H9 (cell line): ENCODE results near the gene DDX51. TPM values are rescaled to one million over a fixed set of nuclear protein-coding genes. Genes with fewer than 3 reads are reported as not detected.

Experiments used
- DNase-seq: peaks from one replicate; pipeline ENCODE4 v3.0.0-alpha.2; 2017
- H2AFZ ChIP-seq: one replicate; pipeline ENCODE4 v1.6.1; 2013; ENCODE audit warnings: mild to moderate bottlenecking, low read length, control low read depth, moderate library complexity
- H2AK5ac ChIP-seq: 2 replicates; pipeline ENCODE4 v1.6.1; 2013; ENCODE audit warnings: low read length, control low read depth, mixed read lengths; ENCODE audit not compliant: insufficient read length
- H2BK120ac ChIP-seq: one replicate; pipeline ENCODE4 v1.6.1; 2013; ENCODE audit warnings: low read depth, mild to moderate bottlenecking, low read length, control low read depth, inconsistent platforms; ENCODE audit not compliant: poor library complexity, severe bottlenecking
- H2BK12ac ChIP-seq: 2 replicates; pipeline ENCODE4 v1.6.1; 2013; ENCODE audit warnings: low read length, control low read depth, mixed read lengths, low read depth; ENCODE audit not compliant: insufficient read length
- H2BK15ac ChIP-seq: 2 replicates; pipeline ENCODE4 v1.6.1; 2013; ENCODE audit warnings: low read depth, low read length, control low read depth
- H2BK20ac ChIP-seq: one replicate; pipeline ENCODE4 v1.6.1; 2013; ENCODE audit warnings: low read depth, mild to moderate bottlenecking, low read length, control low read depth, inconsistent platforms; ENCODE audit not compliant: poor library complexity, severe bottlenecking
- H2BK5ac ChIP-seq: 2 replicates; pipeline ENCODE4 v1.6.1; 2013; ENCODE audit warnings: low read length, control low read depth, mixed read lengths; ENCODE audit not compliant: insufficient read length
- H3K14ac ChIP-seq: 2 replicates; pipeline ENCODE4 v1.6.1; 2013; ENCODE audit warnings: low read length, control low read depth; ENCODE audit not compliant: insufficient read depth
- H3K18ac ChIP-seq: 2 replicates; pipeline ENCODE4 v1.6.1; 2013; ENCODE audit warnings: low read depth, mild to moderate bottlenecking, mixed read lengths, low read length, control low read depth; ENCODE audit not compliant: insufficient read length
- H3K23ac ChIP-seq: 2 replicates; pipeline ENCODE4 v1.6.1; 2013; ENCODE audit warnings: low read length, control low read depth, mixed read lengths, low read depth; ENCODE audit not compliant: insufficient read length
- H3K23me2 ChIP-seq: 2 replicates; pipeline ENCODE4 v1.6.1; 2013; ENCODE audit warnings: low read depth, mild to moderate bottlenecking, mixed read lengths, low read length, control low read depth; ENCODE audit not compliant: insufficient read length, poor library complexity, severe bottlenecking
- H3K27ac ChIP-seq: 2 replicates; pipeline ENCODE4 v1.5.1; 2013; ENCODE audit warnings: low read length, control low read depth, mixed read lengths, low read depth; ENCODE audit not compliant: insufficient read length
- H3K27me3 ChIP-seq: 2 replicates; pipeline ENCODE4 v1.6.1; 2013; ENCODE audit warnings: low read length, control low read depth, inconsistent platforms; ENCODE audit not compliant: insufficient read depth
- H3K4ac ChIP-seq: 2 replicates; pipeline ENCODE4 v1.6.1; 2013; ENCODE audit warnings: low read depth, mild to moderate bottlenecking, control low read depth, inconsistent platforms, low read length, moderate library complexity
- H3K4me1 ChIP-seq: 2 replicates; pipeline ENCODE4 v1.6.1; 2013; ENCODE audit warnings: low read length, control low read depth, inconsistent platforms; ENCODE audit not compliant: insufficient read depth
- H3K4me2 ChIP-seq: 2 replicates; pipeline ENCODE4 v1.6.1; 2013; ENCODE audit warnings: low read length, control low read depth, mixed read lengths; ENCODE audit not compliant: insufficient read length, insufficient read depth
- H3K56ac ChIP-seq: 2 replicates; pipeline ENCODE4 v1.6.1; 2013; ENCODE audit warnings: low read depth, mild to moderate bottlenecking, mixed read lengths, low read length, control low read depth; ENCODE audit not compliant: insufficient read length
- H3K79me1 ChIP-seq: 2 replicates; pipeline ENCODE4 v1.6.1; 2013; ENCODE audit warnings: low read depth, mild to moderate bottlenecking, moderate library complexity, low read length, control low read depth, inconsistent platforms; ENCODE audit not compliant: insufficient read depth, poor library complexity, severe bottlenecking
- H3K79me2 ChIP-seq: 2 replicates; pipeline ENCODE4 v1.6.1; 2013; ENCODE audit warnings: low read length, control low read depth, inconsistent platforms; ENCODE audit not compliant: insufficient read depth
- H3K9ac ChIP-seq: 2 replicates; pipeline ENCODE4 v1.6.1; 2013; ENCODE audit warnings: low read length, control low read depth, mixed read lengths; ENCODE audit not compliant: insufficient read length; ENCODE audit errors: extremely low read depth
- H3K9me3 ChIP-seq: one replicate; pipeline ENCODE4 v1.6.1; 2013; ENCODE audit warnings: low read depth, low read length, inconsistent platforms; ENCODE audit not compliant: control insufficient read depth
- H3T11ph ChIP-seq: one replicate; pipeline ENCODE4 v1.6.1; 2013; ENCODE audit warnings: mild to moderate bottlenecking, low read length, control low read depth, inconsistent platforms
- H4K20me1 ChIP-seq: one replicate; pipeline ENCODE4 v1.6.1; 2013; ENCODE audit not compliant: control insufficient read depth, insufficient read length, insufficient read depth
- H4K5ac ChIP-seq: 2 replicates; pipeline ENCODE4 v1.6.1; 2013; ENCODE audit warnings: low read depth, mild to moderate bottlenecking, mixed read lengths, low read length, control low read depth; ENCODE audit not compliant: insufficient read length
- H4K8ac ChIP-seq: replicated peaks from 2 replicates; pipeline ENCODE4 v1.6.1; 2013; ENCODE audit warnings: low read length, control low read depth, mixed read lengths, low read depth; ENCODE audit not compliant: insufficient read length
- H4K91ac ChIP-seq: 2 replicates; pipeline ENCODE4 v1.6.1; 2013; ENCODE audit warnings: low read depth, mild to moderate bottlenecking, moderate library complexity, mixed read lengths, low read length, control low read depth; ENCODE audit not compliant: insufficient read length
- H3K27ac Mint-ChIP-seq, 3 experiments: 2 replicates in 2 of 3; 3 replicates in 1 of 3; pipeline ENCODE4 v1.8.0; 2020 to 2021; ENCODE audit warnings: mixed read lengths in 3 of 3, mild to moderate bottlenecking in 1 of 3, moderate library complexity in 1 of 3
- H3K27me3 Mint-ChIP-seq: 2 replicates; pipeline ENCODE4 v1.8.0; 2021; ENCODE audit warnings: low read depth, mild to moderate bottlenecking, moderate library complexity, mixed read lengths
- H3K36me3 Mint-ChIP-seq, 3 experiments: 2 replicates in 2 of 3; 3 replicates in 1 of 3; pipeline ENCODE4 v1.8.0; 2020 to 2021; ENCODE audit warnings: low read depth in 3 of 3, mixed read lengths in 3 of 3; ENCODE audit not compliant: insufficient read depth in 1 of 3
- H3K4me1 Mint-ChIP-seq, 2 experiments: 2 replicates each; pipeline ENCODE4 v1.8.0; 2020; ENCODE audit warnings: mixed read lengths in 2 of 2
- H3K4me3 Mint-ChIP-seq, 2 experiments: 2 replicates in 1 of 2; 3 replicates in 1 of 2; pipeline ENCODE4 v1.8.0; 2020 to 2021; ENCODE audit warnings: mild to moderate bottlenecking in 2 of 2, mixed read lengths in 2 of 2, moderate library complexity in 1 of 2
- H3K9me3 Mint-ChIP-seq, 2 experiments: 2 replicates in 1 of 2; 3 replicates in 1 of 2; pipeline ENCODE4 v1.8.0; 2020; ENCODE audit warnings: mild to moderate bottlenecking in 2 of 2, mixed read lengths in 2 of 2, moderate library complexity in 1 of 2
- WGBS: extraction: QIAGEN DNeasy Blood & Tissue Kit; methylation state at CpG from one replicate; pipeline ENCODE4 v1.1.7; 2013; ENCODE audit warnings: missing lambda C conversion rate, low lambda C conversion rate, mixed read lengths; ENCODE audit not compliant: insufficient read length; ENCODE audit errors: extremely low coverage; 5-methylcytosine and 5-hydroxymethylcytosine counted together
- total RNA-seq: library from RNA; stranded (reverse); gene quantifications from 2 replicates; pipeline ENCODE4 v1.2.1, GENCODE V29; 2021
- TF ChIP-seq, protein P1 (sequence below): fragments of 200-600 bp; sonication (generic); conservative IDR thresholded peaks from 3 replicates; pipeline ENCODE4 v1.8.0; 2021; ENCODE audit warnings: antibody characterized with exemption, mild to moderate bottlenecking

DDX51 gene
- total RNA-seq, 1 experiment from 2014 or later: 37.9 TPM

DNA sequence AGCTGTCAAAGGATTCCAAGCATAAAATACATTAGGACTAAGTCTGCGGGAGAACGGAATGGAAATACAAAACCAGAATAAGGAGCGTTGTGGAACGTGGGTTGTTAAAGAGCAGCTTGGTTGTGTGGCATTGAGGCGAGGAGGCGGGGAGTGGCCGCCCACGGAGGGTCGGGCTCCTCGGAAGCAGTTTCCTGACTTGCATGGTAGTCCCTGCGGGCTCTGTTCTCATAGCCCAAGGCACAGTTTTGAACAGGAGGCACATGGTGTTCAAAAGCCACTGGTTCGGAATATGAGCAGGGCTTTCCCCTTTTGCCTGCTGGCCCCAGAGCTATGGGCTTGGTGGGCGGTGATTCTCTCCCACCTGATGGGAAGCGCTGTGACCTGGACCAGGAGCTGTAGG, 12.2 kb downstream of the DDX51 start:
- peaks cover 19% of the 10 kb centered on the region for H3K9me3 ChIP-seq
- H2BK120ac ChIP-seq: no peak overlapping the region
- H2BK12ac ChIP-seq: no peak overlapping the region
- H3K23ac ChIP-seq: no peak overlapping the region
- no peaks in the 10 kb centered on the region for H4K20me1 ChIP-seq
- peaks cover 40% of the 10 kb centered on the region for H3K27me3 Mint-ChIP-seq
- no peak overlapping the region for H2AK5ac ChIP-seq
- TF ChIP-seq, protein P1, sequence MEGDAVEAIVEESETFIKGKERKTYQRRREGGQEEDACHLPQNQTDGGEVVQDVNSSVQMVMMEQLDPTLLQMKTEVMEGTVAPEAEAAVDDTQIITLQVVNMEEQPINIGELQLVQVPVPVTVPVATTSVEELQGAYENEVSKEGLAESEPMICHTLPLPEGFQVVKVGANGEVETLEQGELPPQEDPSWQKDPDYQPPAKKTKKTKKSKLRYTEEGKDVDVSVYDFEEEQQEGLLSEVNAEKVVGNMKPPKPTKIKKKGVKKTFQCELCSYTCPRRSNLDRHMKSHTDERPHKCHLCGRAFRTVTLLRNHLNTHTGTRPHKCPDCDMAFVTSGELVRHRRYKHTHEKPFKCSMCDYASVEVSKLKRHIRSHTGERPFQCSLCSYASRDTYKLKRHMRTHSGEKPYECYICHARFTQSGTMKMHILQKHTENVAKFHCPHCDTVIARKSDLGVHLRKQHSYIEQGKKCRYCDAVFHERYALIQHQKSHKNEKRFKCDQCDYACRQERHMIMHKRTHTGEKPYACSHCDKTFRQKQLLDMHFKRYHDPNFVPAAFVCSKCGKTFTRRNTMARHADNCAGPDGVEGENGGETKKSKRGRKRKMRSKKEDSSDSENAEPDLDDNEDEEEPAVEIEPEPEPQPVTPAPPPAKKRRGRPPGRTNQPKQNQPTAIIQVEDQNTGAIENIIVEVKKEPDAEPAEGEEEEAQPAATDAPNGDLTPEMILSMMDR: no peak
- H2BK20ac ChIP-seq: no peak overlapping the region
- no peak overlapping the region for H3K27ac Mint-ChIP-seq
- no peaks in the 10 kb centered on the region for H3K79me1 ChIP-seq
- no peak overlapping the region for H3K27ac ChIP-seq
- H3K14ac ChIP-seq: no peak overlapping the region
- peaks cover 27 to 42% (median 32%) of the 10 kb centered on the region in 3 experiments for H3K36me3 Mint-ChIP-seq
- H3K4me3 Mint-ChIP-seq: no peak overlapping the region; a peak in 1 of 5 replicates
- H2BK5ac ChIP-seq: no peak overlapping the region
- no peaks in the 10 kb centered on the region for H3K4me1 Mint-ChIP-seq
- no peak overlapping the region for H3K18ac ChIP-seq
- peaks cover 41 to 48% of the 10 kb centered on the region in 2 experiments for H3K9me3 Mint-ChIP-seq
- no peak overlapping the region for H2BK15ac ChIP-seq
- H3K4me2 ChIP-seq: no peak overlapping the region
- DNase-seq: peak; percentile 18
- no peak overlapping the region for H3K9ac ChIP-seq
- no peaks in the 10 kb centered on the region for H3K23me2 ChIP-seq
- no peak overlapping the region for H2AFZ ChIP-seq
- H4K8ac ChIP-seq: no peak overlapping the region
- H3K56ac ChIP-seq: no peak overlapping the region
- no peaks in the 10 kb centered on the region for H3K27me3 ChIP-seq
- no peaks in the 10 kb centered on the region for H3K79me2 ChIP-seq
- no peaks in the 10 kb centered on the region for H3K4me1 ChIP-seq
- no peak overlapping the region for H3K4ac ChIP-seq
- WGBS: no CpG with 5 or more reads among the region's 14 CpGs
- H3T11ph ChIP-seq: no peak overlapping the region
- H4K5ac ChIP-seq: no peak overlapping the region
- no peak overlapping the region for H4K91ac ChIP-seq
